ENCODE data around the gene ENTPD2. TPM values are rescaled to one million over a fixed set of nuclear protein-coding genes. Genes with fewer than 3 reads are reported as not detected.

ENTPD2 gene
- total RNA-seq, 1 experiment from 2014 or later: 9.0 TPM

DNA sequence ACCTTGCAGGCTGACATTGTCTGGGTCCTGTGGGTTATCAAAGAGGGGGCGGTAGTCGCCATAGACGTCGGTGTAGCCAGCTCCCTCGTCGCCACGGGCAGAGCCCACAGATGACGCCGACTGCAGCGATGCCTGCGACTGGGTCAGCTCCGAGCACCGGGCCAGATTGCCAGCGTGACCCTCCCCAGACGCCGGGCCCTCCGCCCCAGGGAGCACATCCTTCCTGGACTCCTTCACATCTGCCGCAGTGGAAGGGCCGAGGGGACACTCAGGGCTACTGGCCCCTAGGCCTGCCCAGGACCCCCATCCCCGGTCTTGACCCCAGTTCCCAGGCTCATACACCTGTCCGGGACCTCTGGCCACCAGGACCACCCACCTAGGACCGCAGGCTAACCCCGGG lies 39.7 kb downstream of the ENTPD2 start:
- H3K36me3 ChIP-seq (ENCODE audit: low read depth): no peaks in the 10 kb centered on the region
- BruUV-seq (replicated peaks): no TSS peak
- no peaks in the 10 kb centered on the region for H3K4me1 ChIP-seq (replicated peaks; ENCODE audit: insufficient read depth)
- H3K27me3 ChIP-seq (ENCODE audit: insufficient read depth, low read depth): no peaks in the 10 kb centered on the region
- ChIA-PET CTCF (interaction anchor here (0.7 kb wide), 1 partner anchor 167 kb away, joined by 4 read pairs; no protein-coding TSS in a partner anchor), POLR2A (ENCODE audit: unreplicated experiment) (no interaction called here)
- TF ChIP-seq EZH2 (IDR thresholded peaks at IDR 0.05; ENCODE audit: low read depth) (no peak), CTCF (conservative IDR thresholded peaks at IDR 0.05) (no peak)
- no peaks in the 10 kb centered on the region for H3K9me2 ChIP-seq (ENCODE audit: insufficient read depth)
- H4K20me1 ChIP-seq (ENCODE audit: insufficient read depth): no peaks in the 10 kb centered on the region
- H2AFZ ChIP-seq: no peak overlapping the region
- DNase-seq: no peak
- H3F3A ChIP-seq (ENCODE audit: insufficient read depth, low read depth): no peaks in the 10 kb centered on the region
- H3K79me2 ChIP-seq (ENCODE audit: low read depth): no peaks in the 10 kb centered on the region
- intact Hi-C loops (cut with micrococcal nuclease; ENCODE audit: unreplicated experiment): no loop called here
- no peaks in the 10 kb centered on the region for H3K9me3 ChIP-seq (ENCODE audit: insufficient read depth, low read depth)
- no peak overlapping the region for H3K4me2 ChIP-seq
- no peak overlapping the region for H3K4me3 ChIP-seq
- H3K27ac ChIP-seq: no peak overlapping the region

DNA sequence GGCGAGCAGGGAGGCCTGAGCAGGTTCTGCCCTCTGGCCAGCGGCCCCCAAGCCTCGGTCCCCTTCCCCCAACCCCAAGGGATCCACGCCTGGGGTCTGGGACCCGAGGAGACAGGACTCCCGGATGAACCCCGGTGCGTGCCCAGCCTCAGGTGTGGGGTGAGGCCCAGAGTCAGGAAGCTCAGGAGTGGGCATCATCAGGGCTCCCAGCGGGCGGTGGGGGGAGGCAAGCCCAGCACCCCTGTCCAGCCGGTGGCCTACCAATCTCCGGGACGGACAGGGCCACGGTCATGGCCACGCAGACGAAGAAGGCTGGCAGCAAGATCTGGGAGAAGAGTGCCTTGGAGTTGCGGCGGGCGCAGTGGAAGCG lies 40.3 kb downstream of the ENTPD2 start:
- H3K4me2 ChIP-seq: no peak overlapping the region
- H3K4me1 ChIP-seq (replicated peaks; ENCODE audit: insufficient read depth): no peaks in the 10 kb centered on the region
- H3K27me3 ChIP-seq (ENCODE audit: insufficient read depth, low read depth): no peaks in the 10 kb centered on the region
- no peaks in the 10 kb centered on the region for H3K9me3 ChIP-seq (ENCODE audit: insufficient read depth, low read depth)
- no peaks in the 10 kb centered on the region for H3F3A ChIP-seq (ENCODE audit: insufficient read depth, low read depth)
- POLR2A ChIA-PET (ENCODE audit: unreplicated experiment): interaction anchor here (0.6 kb wide), 1 partner anchor 122 kb away, joined by 4 read pairs; no protein-coding TSS in a partner anchor
- BruUV-seq (replicated peaks): no TSS peak
- no peaks in the 10 kb centered on the region for H4K20me1 ChIP-seq (ENCODE audit: insufficient read depth)
- H3K27ac ChIP-seq: no peak overlapping the region
- no peak overlapping the region for H2AFZ ChIP-seq
- no peak for DNase-seq
- intact Hi-C loops (cut with micrococcal nuclease; ENCODE audit: unreplicated experiment): no loop called here
- CTCF ChIA-PET: no interaction called here
- TF ChIP-seq CTCF (conservative IDR thresholded peaks at IDR 0.05): no peak
- no peak for TF ChIP-seq EZH2 (IDR thresholded peaks at IDR 0.05; ENCODE audit: low read depth)
- H3K9me2 ChIP-seq (ENCODE audit: insufficient read depth): no peaks in the 10 kb centered on the region
- no peaks in the 10 kb centered on the region for H3K36me3 ChIP-seq (ENCODE audit: low read depth)
- no peak overlapping the region for H3K4me3 ChIP-seq
- no peaks in the 10 kb centered on the region for H3K79me2 ChIP-seq (ENCODE audit: low read depth)

- no TSS peak for BruUV-seq (replicated peaks)
- DNase-seq: no peak
- no peaks in the 10 kb centered on the region for H3K4me1 ChIP-seq (replicated peaks; ENCODE audit: insufficient read depth)
- no peaks in the 10 kb centered on the region for H4K20me1 ChIP-seq (ENCODE audit: insufficient read depth)
- H3K4me3 ChIP-seq: no peak overlapping the region
- no peak overlapping the region for H3K27ac ChIP-seq
- H3K79me2 ChIP-seq (ENCODE audit: low read depth): no peaks in the 10 kb centered on the region
- no peaks in the 10 kb centered on the region for H3K36me3 ChIP-seq (ENCODE audit: low read depth)
- H3K4me2 ChIP-seq: no peak overlapping the region
- CTCF ChIA-PET: no interaction called here
- no peaks in the 10 kb centered on the region for H3F3A ChIP-seq (ENCODE audit: insufficient read depth, low read depth)
- POLR2A ChIA-PET (ENCODE audit: unreplicated experiment): interaction anchor here (0.6 kb wide), 2 partner anchors 122 to 372 kb away, joined by 3 to 4 read pairs; no protein-coding TSS in a partner anchor
- intact Hi-C loops (cut with micrococcal nuclease; ENCODE audit: unreplicated experiment): no loop called here
- H3K9me2 ChIP-seq (ENCODE audit: insufficient read depth): no peaks in the 10 kb centered on the region
- no peaks in the 10 kb centered on the region for H3K9me3 ChIP-seq (ENCODE audit: insufficient read depth, low read depth)
- H3K27me3 ChIP-seq (ENCODE audit: insufficient read depth, low read depth): no peaks in the 10 kb centered on the region
- TF ChIP-seq EZH2 (IDR thresholded peaks at IDR 0.05; ENCODE audit: low read depth): no peak
- TF ChIP-seq CTCF (conservative IDR thresholded peaks at IDR 0.05): no peak
- H2AFZ ChIP-seq: no peak overlapping the region
These were observed 40.9 kb downstream of the ENTPD2 start for GRCh38 chr9:137012694-137013570.

All from PC-9 (cell line).